ENCODE data around the gene TM4SF1.

TM4SF1 gene

GRCh38 chr3:149377408-149378364 lies at the start of gene TM4SF1:
Gene TM4SF1, minus strand, starts transcription at chr3:149377649. Its CDS starts 102 bp downstream, at chr3:149377547.
- H3K27ac ChIP-seq, result peak within 1 kb of the TSS; percentile 63
- TF ChIP-seq, protein P1, sequence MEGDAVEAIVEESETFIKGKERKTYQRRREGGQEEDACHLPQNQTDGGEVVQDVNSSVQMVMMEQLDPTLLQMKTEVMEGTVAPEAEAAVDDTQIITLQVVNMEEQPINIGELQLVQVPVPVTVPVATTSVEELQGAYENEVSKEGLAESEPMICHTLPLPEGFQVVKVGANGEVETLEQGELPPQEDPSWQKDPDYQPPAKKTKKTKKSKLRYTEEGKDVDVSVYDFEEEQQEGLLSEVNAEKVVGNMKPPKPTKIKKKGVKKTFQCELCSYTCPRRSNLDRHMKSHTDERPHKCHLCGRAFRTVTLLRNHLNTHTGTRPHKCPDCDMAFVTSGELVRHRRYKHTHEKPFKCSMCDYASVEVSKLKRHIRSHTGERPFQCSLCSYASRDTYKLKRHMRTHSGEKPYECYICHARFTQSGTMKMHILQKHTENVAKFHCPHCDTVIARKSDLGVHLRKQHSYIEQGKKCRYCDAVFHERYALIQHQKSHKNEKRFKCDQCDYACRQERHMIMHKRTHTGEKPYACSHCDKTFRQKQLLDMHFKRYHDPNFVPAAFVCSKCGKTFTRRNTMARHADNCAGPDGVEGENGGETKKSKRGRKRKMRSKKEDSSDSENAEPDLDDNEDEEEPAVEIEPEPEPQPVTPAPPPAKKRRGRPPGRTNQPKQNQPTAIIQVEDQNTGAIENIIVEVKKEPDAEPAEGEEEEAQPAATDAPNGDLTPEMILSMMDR (IDR thresholded peaks at IDR 0.05), result no peak
- TF ChIP-seq ZFX (IDR thresholded peaks at IDR 0.05; ENCODE audit: borderline replicate concordance), result no peak

GRCh38 chr3:149426325-149426724 lies 48.9 kb upstream of the TM4SF1 start:
- no peak overlapping the region for H3K27ac ChIP-seq
- no peak for TF ChIP-seq ZFX (IDR thresholded peaks at IDR 0.05; ENCODE audit: borderline replicate concordance)
- TF ChIP-seq, protein P1 (IDR thresholded peaks at IDR 0.05), result no peak

GRCh38 chr3:149424918-149425317 lies 47.5 kb upstream of the TM4SF1 start:
- no peak for TF ChIP-seq ZFX (IDR thresholded peaks at IDR 0.05; ENCODE audit: borderline replicate concordance)
- TF ChIP-seq, protein P1 (IDR thresholded peaks at IDR 0.05), result no peak
- no peak overlapping the region for H3K27ac ChIP-seq

DNA sequence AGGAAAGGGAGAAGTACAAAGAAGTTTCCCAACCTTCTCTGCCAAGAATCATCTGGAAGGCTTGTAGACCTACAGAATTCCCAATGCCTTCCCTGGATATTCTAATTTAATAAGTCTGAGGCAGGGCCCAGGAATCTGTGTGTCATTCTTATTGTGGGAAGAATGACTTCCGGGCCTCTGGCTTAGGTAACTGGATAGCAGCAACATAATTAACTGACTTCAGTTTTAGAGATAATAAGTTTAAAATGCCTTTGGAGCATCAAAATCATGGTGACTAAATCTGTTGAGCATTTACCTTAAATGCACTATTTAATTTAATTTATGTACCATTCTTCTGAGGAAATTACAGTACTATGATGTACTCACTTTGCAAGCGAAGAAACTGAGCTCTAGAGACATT lies 44.3 kb upstream of the TM4SF1 start:
- no peak overlapping the region for H3K27ac ChIP-seq
- TF ChIP-seq, protein P1 (IDR thresholded peaks at IDR 0.05), result no peak
- no peak for TF ChIP-seq ZFX (IDR thresholded peaks at IDR 0.05; ENCODE audit: borderline replicate concordance)

DNA sequence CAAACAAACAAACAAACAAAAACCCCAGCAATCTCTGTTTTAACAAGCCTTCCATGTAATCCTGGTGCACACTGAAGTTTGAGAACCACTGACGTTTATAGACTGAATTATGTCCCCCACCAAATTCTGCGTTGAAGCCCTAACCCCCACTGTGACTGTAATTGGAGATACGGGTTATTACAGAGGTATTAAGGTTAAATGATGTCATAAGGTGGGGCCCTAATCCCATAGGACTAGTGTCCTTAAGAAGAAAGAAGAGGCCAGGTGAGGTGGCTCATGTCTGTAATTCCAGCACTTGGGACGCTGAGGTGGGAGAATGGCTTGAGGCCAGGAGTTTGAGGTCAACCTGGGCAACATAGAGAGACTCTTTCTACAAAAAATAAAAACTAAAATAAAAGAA lies 42.4 kb upstream of the TM4SF1 start:
- no peak for TF ChIP-seq ZFX (IDR thresholded peaks at IDR 0.05; ENCODE audit: borderline replicate concordance)
- TF ChIP-seq, protein P1 (IDR thresholded peaks at IDR 0.05), result no peak
- no peak overlapping the region for H3K27ac ChIP-seq

- TF ChIP-seq ZFX (IDR thresholded peaks at IDR 0.05; ENCODE audit: borderline replicate concordance), result no peak
- TF ChIP-seq, protein P1 (IDR thresholded peaks at IDR 0.05), result no peak
- H3K27ac ChIP-seq, result no peak overlapping the region
Observed at GRCh38 chr3:149417727-149418126, 40.3 kb upstream of the TM4SF1 start.

- TF ChIP-seq, protein P1 (IDR thresholded peaks at IDR 0.05), result no peak
- no peak for TF ChIP-seq ZFX (IDR thresholded peaks at IDR 0.05; ENCODE audit: borderline replicate concordance)
- H3K27ac ChIP-seq, result no peak overlapping the region
Observed at GRCh38 chr3:149417174-149417573, 39.7 kb upstream of the TM4SF1 start.
